Activated T-cell treated with anti-CD3 and anti-CD28 coated beads, Interleukin-2, amount 50 U/mL, for 4 hours (primary cell): ENCODE results near the gene PGBD4. TPM values are rescaled to one million over a fixed set of nuclear protein-coding genes. Genes with fewer than 3 reads are reported as not detected.

Experiments used
- ATAC-seq, 2 donors: fragments of 200-7000 bp; cut with Tn5 transposase; one replicate each; pipeline ENCODE4 v1.10.0; 2021
- DNase-seq: peaks from one replicate; pipeline ENCODE4 v3.0.0-alpha.2; 2020
- H3K27me3 Mint-ChIP-seq: one replicate; pipeline ENCODE4 v1.8.0; 2021; ENCODE audit warnings: low read depth, mixed read lengths
- H3K36me3 Mint-ChIP-seq: one replicate; pipeline ENCODE4 v1.8.0; 2022; ENCODE audit warnings: mixed read lengths; ENCODE audit not compliant: insufficient read depth
- H3K4me1 Mint-ChIP-seq: one replicate; pipeline ENCODE4 v1.8.0; 2021; ENCODE audit warnings: low read depth, mixed read lengths
- H3K4me3 Mint-ChIP-seq: one replicate; pipeline ENCODE4 v1.8.0; 2021; ENCODE audit warnings: mild to moderate bottlenecking, moderate library complexity, mixed read lengths
- H3K9me3 Mint-ChIP-seq: one replicate; pipeline ENCODE4 v1.8.0; 2021; ENCODE audit warnings: mixed read lengths
- total RNA-seq, 3 donors: library from RNA; stranded (reverse); gene quantifications; one replicate each; pipeline ENCODE4 v1.2.1, GENCODE V29; 2021

Gene PGBD4
- total RNA-seq, 3 donors from 2014 or later = 1.8 to 2.4 (median 2.2) TPM

- no peaks in the 10 kb centered on the region for H3K27me3 Mint-ChIP-seq
- no peaks in the 10 kb centered on the region for H3K36me3 Mint-ChIP-seq
- H3K9me3 Mint-ChIP-seq = no peaks in the 10 kb centered on the region
- DNase-seq (no peak), ATAC-seq (no peak)
- H3K4me1 Mint-ChIP-seq = no peaks in the 10 kb centered on the region
- no peak overlapping the region for H3K4me3 Mint-ChIP-seq
Measured at GRCh38 chr15:34125945-34126344, 24.1 kb downstream of the PGBD4 start.

GRCh38 chr15:34126522-34126921 lies 24.6 kb downstream of the PGBD4 start:
- Mint-ChIP-seq H3K4me3 (no peak overlapping the region), H3K36me3 (no peaks in the 10 kb centered on the region), H3K9me3 (no peaks in the 10 kb centered on the region), H3K4me1 (no peaks in the 10 kb centered on the region), H3K27me3 (no peaks in the 10 kb centered on the region)
- no peak for DNase-seq
- no peak for ATAC-seq

- Mint-ChIP-seq H3K27me3 (no peaks in the 10 kb centered on the region), H3K4me3 (no peak overlapping the region), H3K9me3 (no peaks in the 10 kb centered on the region), H3K36me3 (no peaks in the 10 kb centered on the region), H3K4me1 (no peaks in the 10 kb centered on the region)
- no peak for DNase-seq
- no peak for ATAC-seq
Measured at GRCh38 chr15:34128898-34129297, 27.0 kb downstream of the PGBD4 start.

GRCh38 chr15:34132881-34133280 lies 31.0 kb downstream of the PGBD4 start:
- Mint-ChIP-seq H3K9me3 (no peaks in the 10 kb centered on the region), H3K27me3 (no peaks in the 10 kb centered on the region), H3K4me3 (no peak overlapping the region), H3K4me1 (no peaks in the 10 kb centered on the region), H3K36me3 (no peaks in the 10 kb centered on the region)
- ATAC-seq = no peak
- no peak for DNase-seq

GRCh38 chr15:34133511-34133910 lies 31.6 kb downstream of the PGBD4 start:
- DNase-seq = no peak
- ATAC-seq = no peak
- Mint-ChIP-seq H3K4me1 (no peaks in the 10 kb centered on the region), H3K4me3 (no peak overlapping the region), H3K27me3 (no peaks in the 10 kb centered on the region), H3K36me3 (peaks cover 3% of the 10 kb centered on the region), H3K9me3 (no peaks in the 10 kb centered on the region)

GRCh38 chr15:34147371-34148140 lies 45.7 kb downstream of the PGBD4 start:
- ATAC-seq = no peak
- no peak for DNase-seq
- Mint-ChIP-seq H3K36me3 (peaks cover 32% of the 10 kb centered on the region), H3K9me3 (no peaks in the 10 kb centered on the region), H3K4me1 (no peaks in the 10 kb centered on the region), H3K4me3 (no peak overlapping the region), H3K27me3 (no peaks in the 10 kb centered on the region)

- peaks cover 71% of the 10 kb centered on the region for H3K36me3 Mint-ChIP-seq
Measured at GRCh38 chr15:34154725-34155204, 52.9 kb downstream of the PGBD4 start.

GRCh38 chr15:34155859-34156258 lies 54.0 kb downstream of the PGBD4 start:
- Mint-ChIP-seq H3K36me3 (peaks cover 72% of the 10 kb centered on the region), H3K4me3 (no peak overlapping the region), H3K9me3 (peaks cover 27% of the 10 kb centered on the region), H3K27me3 (no peaks in the 10 kb centered on the region), H3K4me1 (peaks cover 4% of the 10 kb centered on the region)
- no peak for DNase-seq
- ATAC-seq = no peak

More at GRCh38 chr15:34154725-34155204, 52.9 kb downstream of the PGBD4 start:
- ATAC-seq (peak; percentile 88 to 97), DNase-seq (no peak)
- H3K9me3 Mint-ChIP-seq = peaks cover 19% of the 10 kb centered on the region
- no peak overlapping the region for H3K4me3 Mint-ChIP-seq
- H3K4me1 Mint-ChIP-seq = peaks cover 4% of the 10 kb centered on the region
- H3K27me3 Mint-ChIP-seq = no peaks in the 10 kb centered on the region

Other genes with a start within 250 kb of the PGBD4 start
- under 1 TPM in 1 of 3 donors, not detected in 2; 0.05 TPM for gene CHRM5, start 133.6 kb upstream of the PGBD4 start, total RNA-seq
- 10 to 100 TPM; 14.7 to 17.9 (median 17.2) TPM for gene AVEN, start 62.9 kb upstream of the PGBD4 start, total RNA-seq
- gene EMC7, start 221 bp upstream of the PGBD4 start, total RNA-seq = 10 to 100 TPM; 73.4 to 77.6 (median 75.0) TPM
- 10 to 100 TPM; 30.8 to 35.1 (median 34.0) TPM for gene KATNBL1, start 108.0 kb downstream of the PGBD4 start, total RNA-seq
- gene EMC4, start 122.9 kb downstream of the PGBD4 start, total RNA-seq = 100 to 1,000 TPM; 144 to 148 (median 146) TPM
- gene SLC12A6, start 235.7 kb downstream of the PGBD4 start, total RNA-seq = 10 to 100 TPM; 15.3 to 23.5 (median 22.8) TPM
- gene NOP10, start 241.1 kb downstream of the PGBD4 start, total RNA-seq = 100 to 1,000 TPM; 295 to 327 (median 327) TPM
- gene NUTM1, start 241.2 kb downstream of the PGBD4 start, total RNA-seq = not detected